Measurements from ENCODE around the gene UCMA.
"Not testable (repeated sequence)": the region's sequence is repeated elsewhere in the genome, so short reads cannot be mapped to it uniquely, and the experiment has no call there.

GRCh38 chr10:13276146-13276545 is 42.0 kb upstream of the UCMA start:
- not testable (repeated sequence) for TF ChIP-seq TGIF2 (CRISPR knock-in tag; IDR thresholded peaks at IDR 0.05); POLR2A (conservative IDR thresholded peaks at IDR 0.05); ZNF76 (CRISPR knock-in tag; IDR thresholded peaks at IDR 0.05; ENCODE audit: borderline replicate concordance); ZNF143 (CRISPR knock-in tag; IDR thresholded peaks at IDR 0.05); TOE1 (IDR thresholded peaks at IDR 0.05; ENCODE audit: borderline replicate concordance); TOE1 (CRISPR knock-in tag; IDR thresholded peaks at IDR 0.05; ENCODE audit: borderline replicate concordance, low read depth)

All from K562 (cell line).